Tibial nerve (tissue), 4 donors: ENCODE data around the gene RBM20. TPM values are rescaled to one million over a fixed set of nuclear protein-coding genes. Genes with fewer than 3 reads are reported as not detected.

ENCODE experiments used
- DNase-seq, 2 donors: peaks; one replicate each; pipeline ENCODE4 v3.0.0-alpha.2; 2019; ENCODE audit warnings: low spot score in 2 of 2
- H3K27ac ChIP-seq, 4 donors: fragments of 200-600 bp; sonication (generic) in 3 of 4; one replicate each; pipeline ENCODE4 v1.5.1; 2017 to 2019; ENCODE audit warnings: mild to moderate bottlenecking in 1 of 4
- H3K27me3 ChIP-seq, 2 donors: fragments of 200-600 bp; sonication (generic) in 1 of 2; one replicate each; pipeline versions ENCODE4 v1.5.1 to v1.6.0; 2017 to 2019
- H3K36me3 ChIP-seq, 3 donors: fragments of 200-600 bp; sonication (generic); one replicate each; pipeline ENCODE4 v1.5.1; 2018 to 2019
- H3K4me1 ChIP-seq, 4 donors: fragments of 200-600 bp; sonication (generic) in 3 of 4; one replicate each; pipeline ENCODE4 v1.5.1; 2017 to 2019
- H3K4me3 ChIP-seq, 4 donors: fragments of 200-600 bp; sonication (generic) in 3 of 4; one replicate each; pipeline ENCODE4 v1.5.1; 2017 to 2019; ENCODE audit warnings: mild to moderate bottlenecking in 1 of 4, moderate library complexity in 1 of 4
- H3K9me3 ChIP-seq, 4 donors: fragments of 200-600 bp; sonication (generic) in 3 of 4; one replicate each; pipeline ENCODE4 v1.5.1; 2017 to 2019
- CTCF ChIP-seq, 5 experiments: fragments of 200-600 bp in 3 of 5; fragments of 450-650 bp in 2 of 5; sonication (generic) in 3 of 5; IDR thresholded peaks; one replicate each; pipeline ENCODE4 v1.5.1; 2016 to 2019; ENCODE audit warnings: antibody characterized with exemption in 5 of 5, mild to moderate bottlenecking in 3 of 5, moderate library complexity in 2 of 5
- EP300 ChIP-seq, 2 donors: sonication (generic); formaldehyde crosslinking; IDR thresholded peaks; one replicate each; pipeline ENCODE4 v1.6.1; 2017; ENCODE audit warnings: antibody characterized with exemption in 2 of 2, mild to moderate bottlenecking in 1 of 2
- POLR2A ChIP-seq, 2 donors: fragments of 450-650 bp; IDR thresholded peaks; one replicate each; pipeline ENCODE4 v1.6.1; 2017; ENCODE audit warnings: antibody characterized with exemption in 2 of 2, mild to moderate bottlenecking in 2 of 2, moderate library complexity in 2 of 2
- WGBS, 2 donors: methylation state at CpG; one replicate each; pipeline ENCODE4 v1.1.5; 2018; 5-methylcytosine and 5-hydroxymethylcytosine counted together
- small RNA-seq: library from RNA; depleted of rRNA; stranded (forward); fragments of <200 nt; gene quantifications from one replicate; pipeline ENCODE3, GENCODE V24; 2016
- total RNA-seq, 4 donors: library from RNA; depleted of rRNA; stranded (reverse); fragments of >200 nt; gene quantifications; one replicate each; pipeline ENCODE4 v1.1.0, GENCODE V29; 2016

RBM20 gene
- total RNA-seq, 4 donors from 2014 or later, result 1.3 to 8.7 (median 2.7) TPM

GRCh38 chr10:110885932-110886674 lies 242.0 kb downstream of the RBM20 start:
- Histone ChIP-seq H3K4me3 (no peak overlapping the region), H3K4me1 (peaks cover 0 to 11% (median 3%) of the 10 kb centered on the region in 4 donors), H3K36me3 (peaks cover 0 to 69% (median 6%) of the 10 kb centered on the region in 3 donors), H3K27me3 (no peaks in the 10 kb centered on the region), H3K27ac (no peak overlapping the region), H3K9me3 (no peaks in the 10 kb centered on the region)
- DNase-seq, result no peak
- TF ChIP-seq POLR2A (IDR thresholded peaks at IDR 0.05), result no peak
- no peak for TF ChIP-seq EP300 (IDR thresholded peaks at IDR 0.05)
- TF ChIP-seq CTCF (IDR thresholded peaks at IDR 0.05), result no peak
- 58 to 59% methylated on average over 5 of the region's 5 CpGs for WGBS, 2 donors

- 93 to 98% methylated on average over 1 of the region's 1 CpG for WGBS, 2 donors
- Histone ChIP-seq H3K4me1 (peaks cover 0 to 12% (median 3%) of the 10 kb centered on the region in 4 donors), H3K36me3 (peaks cover 0 to 75% (median 6%) of the 10 kb centered on the region in 3 donors), H3K4me3 (no peak overlapping the region), H3K9me3 (no peaks in the 10 kb centered on the region), H3K27ac (no peak overlapping the region), H3K27me3 (no peaks in the 10 kb centered on the region)
- TF ChIP-seq EP300 (IDR thresholded peaks at IDR 0.05) (no peak), POLR2A (IDR thresholded peaks at IDR 0.05) (no peak), CTCF (IDR thresholded peaks at IDR 0.05) (no peak)
- DNase-seq, result no peak
Measured at GRCh38 chr10:110887560-110887959, 243.4 kb downstream of the RBM20 start.

Small RNAs within 50 kb of the gene (small RNA-seq; reads per million reads assigned to genes)
- gene RF00019 (not detected), gene RN7SKP288 (not detected), gene RNA5SP327 (not detected)

Other genes with a start within 250 kb of the RBM20 start
- 10 to 100 TPM; 12.4 to 27.9 (median 23.6) TPM for gene DUSP5, start 146.4 kb upstream of the RBM20 start, total RNA-seq
- gene SMC3, start 76.6 kb upstream of the RBM20 start, total RNA-seq, result 10 to 100 TPM; 31.0 to 41.4 (median 33.4) TPM
- gene PDCD4, start 227.6 kb downstream of the RBM20 start, total RNA-seq, result 100 to 1,000 TPM in 1 of 4 donors, 10 to 100 TPM in 3; 68.6 to 109 (median 82.7) TPM